NCI-H2227 (cell line): ENCODE results near the gene MTFR1L.
"Not testable (repeated sequence)": the region's sequence is repeated elsewhere in the genome, so short reads cannot be mapped to it uniquely, and the experiment has no call there.

Experiments
- DNase-seq: peaks from one replicate; lab custom pipeline; 2025; ENCODE audit not compliant: unreplicated experiment; lab: John Stamatoyannopoulos, UW

MTFR1L gene

DNA sequence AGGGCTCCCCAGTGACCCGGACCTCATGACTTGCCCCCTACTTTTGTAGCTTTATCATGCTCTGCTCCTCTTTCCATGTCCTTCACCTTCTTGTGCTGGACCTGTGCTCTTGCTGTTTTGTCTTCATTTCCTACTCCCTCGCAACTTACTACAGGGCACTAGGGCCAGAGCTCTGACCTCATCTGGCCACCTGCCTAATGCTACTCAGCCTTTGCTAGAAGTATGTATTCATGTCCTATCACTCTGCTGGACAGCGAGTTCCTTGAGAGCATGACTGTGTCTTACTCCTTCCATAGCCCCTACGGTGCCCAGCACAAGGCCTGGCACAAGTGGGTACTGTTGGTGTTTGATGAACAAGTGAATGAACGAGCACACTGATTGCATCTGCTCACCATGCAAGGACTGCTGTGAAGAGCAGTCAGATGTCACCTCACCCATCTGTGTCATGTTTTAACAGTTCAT, 1.9 kb downstream of the MTFR1L start:
- no peak for DNase-seq

DNA sequence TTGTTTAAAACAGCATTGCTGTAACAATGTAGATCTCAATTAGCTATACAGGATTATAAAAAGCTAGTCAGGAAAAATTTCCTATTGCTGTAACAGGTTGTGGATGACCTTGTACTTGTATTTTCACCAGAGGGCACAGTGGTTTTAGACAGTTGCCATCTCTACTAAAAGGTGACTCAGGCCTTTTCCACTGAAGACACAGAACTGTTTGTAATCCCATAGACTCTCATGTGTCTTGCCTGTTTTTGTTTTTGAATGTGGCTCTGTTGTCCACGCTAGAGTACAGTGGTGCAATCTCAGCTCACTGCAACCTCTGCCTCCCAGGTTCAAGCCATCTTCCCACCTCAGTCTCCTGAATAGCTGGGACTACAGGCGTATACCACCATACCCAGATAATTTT, 5.9 kb downstream of the MTFR1L start:
- DNase-seq = no peak

DNA sequence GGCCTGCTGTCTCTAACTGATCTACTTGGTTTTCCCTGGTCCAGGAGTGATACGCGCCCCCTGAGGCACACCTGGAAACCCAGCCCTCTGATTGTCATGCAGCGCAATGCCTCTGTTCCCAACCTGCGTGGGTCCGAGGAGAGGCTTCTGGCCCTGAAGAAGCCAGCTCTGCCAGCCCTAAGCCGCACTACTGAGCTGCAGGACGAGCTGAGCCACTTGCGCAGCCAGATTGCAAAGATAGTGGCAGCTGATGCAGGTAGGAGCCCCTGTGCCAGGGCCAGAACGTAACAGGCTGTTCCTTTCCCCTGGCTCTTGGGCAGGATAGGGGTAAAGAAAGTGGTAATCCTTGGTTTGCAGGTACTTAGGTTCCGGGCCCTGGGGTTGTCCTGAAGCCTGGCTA, 6.8 kb downstream of the MTFR1L start:
- no peak for DNase-seq

DNA sequence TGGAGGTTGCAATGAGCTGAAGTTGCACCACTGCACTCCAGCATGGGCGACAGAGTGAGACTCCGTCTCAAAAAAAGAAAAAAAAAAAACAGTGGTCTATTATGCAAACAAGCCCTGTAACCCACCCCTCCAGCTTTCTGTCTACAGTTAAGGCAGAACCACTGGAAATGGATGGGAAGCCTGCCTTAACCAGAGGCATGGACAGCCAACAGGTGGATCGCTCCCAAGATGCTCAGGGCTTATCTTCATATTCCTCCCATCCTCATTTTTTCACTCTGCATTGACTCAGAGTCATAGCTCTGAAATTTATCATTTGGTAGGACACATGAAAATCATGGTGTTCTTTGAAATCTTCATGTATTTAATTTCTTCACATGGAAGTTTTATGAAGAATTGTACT, 8.7 kb downstream of the MTFR1L start:
- no peak for DNase-seq

DNA sequence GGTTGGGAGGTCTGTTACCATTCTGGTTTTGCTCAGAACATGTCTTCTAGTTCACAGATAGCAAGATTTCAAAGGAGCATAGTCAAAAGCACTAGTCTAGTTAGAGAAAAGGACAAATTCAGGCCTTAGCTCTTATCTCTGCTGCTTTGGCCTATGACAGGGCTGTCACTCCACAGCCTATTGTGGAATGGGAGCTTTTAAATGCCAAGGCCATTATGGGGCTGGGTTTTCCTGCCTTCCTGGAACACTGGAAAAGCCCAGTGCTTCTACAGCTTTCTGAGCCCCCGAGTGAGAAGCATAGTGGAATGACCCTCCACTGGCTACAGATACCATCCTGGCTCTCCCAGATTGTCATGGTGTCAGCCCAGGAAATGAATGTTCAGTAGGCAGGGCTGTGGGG, 9.3 kb downstream of the MTFR1L start:
- DNase-seq = no peak

DNA sequence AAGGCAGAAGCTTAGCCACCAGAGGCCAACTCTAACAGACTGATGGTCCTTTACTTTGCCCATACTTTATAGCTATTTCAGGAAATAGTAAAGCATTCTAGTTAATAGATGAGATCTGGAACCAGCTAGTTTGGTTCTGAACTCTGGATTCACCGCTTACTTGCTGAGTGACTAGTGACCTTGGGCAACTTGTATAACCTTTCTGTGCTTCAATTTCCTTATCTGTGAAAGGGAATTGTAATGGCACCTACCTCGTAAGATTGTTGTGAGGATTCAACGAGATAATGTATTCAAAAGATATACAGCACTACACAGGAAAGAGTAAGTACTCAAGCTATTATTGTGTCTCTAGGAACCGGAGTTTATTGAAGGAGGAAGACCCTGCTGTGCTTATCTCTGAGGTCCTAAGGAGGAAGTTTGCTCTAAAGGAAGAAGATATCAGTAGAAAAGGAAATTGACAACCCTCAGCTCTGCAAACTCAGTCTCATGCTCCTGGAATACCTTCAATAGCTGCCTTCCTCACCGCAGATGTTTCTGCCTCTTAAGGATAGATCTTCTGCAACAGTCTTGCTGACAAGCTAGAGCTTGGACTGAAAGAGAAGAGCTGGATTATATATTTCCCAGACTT, 11.9 kb downstream of the MTFR1L start:
- DNase-seq = no peak

DNA sequence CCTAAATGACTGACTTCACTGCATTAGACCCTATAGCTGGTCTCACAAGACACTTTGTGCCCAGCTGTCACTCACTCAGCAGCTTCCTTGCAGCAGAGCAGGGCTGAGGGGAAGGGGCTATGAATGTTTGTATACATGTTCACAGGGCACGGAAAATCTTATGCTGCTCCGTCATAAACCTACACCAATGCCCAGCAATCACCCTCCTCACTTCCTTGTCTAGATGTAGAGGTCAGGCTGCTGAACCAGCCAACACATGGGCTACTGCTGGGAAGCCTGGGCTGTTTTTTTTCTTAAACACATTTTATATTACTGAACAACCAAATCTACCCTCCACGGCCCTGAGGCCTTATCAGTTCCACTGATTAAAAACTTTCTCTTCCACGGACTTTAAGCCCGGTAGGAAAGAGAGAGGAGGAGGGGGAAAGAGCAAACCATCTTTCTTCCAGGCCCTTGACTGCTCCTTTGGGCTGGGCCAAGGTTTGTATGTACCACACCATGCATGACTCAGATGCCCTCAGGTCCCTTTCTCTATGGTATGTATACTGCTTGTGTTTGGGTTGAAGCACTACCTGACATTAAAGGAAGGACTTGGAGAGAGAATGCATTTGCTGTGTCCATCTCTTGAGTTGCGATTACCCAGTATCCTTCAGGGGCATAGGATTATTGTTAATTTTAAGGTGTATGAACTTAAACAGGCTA, 12.7 kb downstream of the MTFR1L start:
- no peak for DNase-seq

DNA sequence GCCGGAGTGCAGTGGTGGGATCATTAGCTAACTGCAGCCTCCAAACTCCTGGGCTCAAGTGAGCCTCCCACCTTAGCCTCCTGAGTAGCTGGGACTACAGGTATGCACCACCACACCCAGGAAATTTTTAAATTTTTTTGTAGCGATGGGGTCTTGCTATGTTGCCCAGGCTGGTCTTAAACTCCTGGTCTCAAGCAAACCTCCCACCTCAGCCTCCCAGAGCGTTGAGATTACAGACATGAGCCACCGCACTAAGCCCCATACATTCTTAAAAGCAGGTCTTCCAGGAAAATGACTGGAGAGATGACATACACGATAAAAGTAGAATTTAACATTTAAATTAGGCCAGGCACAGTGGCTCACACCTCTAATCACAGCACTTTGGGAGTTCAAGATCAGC, 13.4 kb downstream of the MTFR1L start:
- no peak for DNase-seq

DNA sequence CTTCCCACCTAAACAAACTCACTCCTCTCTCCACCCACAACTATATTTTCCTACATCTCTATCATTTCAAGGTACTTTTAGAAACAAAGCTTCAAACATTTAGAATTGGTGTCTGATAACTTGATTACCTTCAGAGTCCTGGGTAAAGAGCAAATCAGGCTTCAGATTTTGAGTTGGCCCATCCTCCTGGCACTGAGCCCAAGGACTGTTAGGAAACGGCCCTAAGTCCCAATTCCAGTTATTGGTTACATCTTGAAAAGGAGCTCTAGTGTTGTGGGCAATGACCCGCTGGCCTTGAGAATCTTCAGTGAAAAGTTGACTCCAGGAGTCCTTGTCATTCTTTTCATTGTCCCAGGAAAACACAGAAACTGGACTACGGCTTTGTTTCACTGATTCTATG, 15.1 kb downstream of the MTFR1L start:
- no peak for DNase-seq

DNA sequence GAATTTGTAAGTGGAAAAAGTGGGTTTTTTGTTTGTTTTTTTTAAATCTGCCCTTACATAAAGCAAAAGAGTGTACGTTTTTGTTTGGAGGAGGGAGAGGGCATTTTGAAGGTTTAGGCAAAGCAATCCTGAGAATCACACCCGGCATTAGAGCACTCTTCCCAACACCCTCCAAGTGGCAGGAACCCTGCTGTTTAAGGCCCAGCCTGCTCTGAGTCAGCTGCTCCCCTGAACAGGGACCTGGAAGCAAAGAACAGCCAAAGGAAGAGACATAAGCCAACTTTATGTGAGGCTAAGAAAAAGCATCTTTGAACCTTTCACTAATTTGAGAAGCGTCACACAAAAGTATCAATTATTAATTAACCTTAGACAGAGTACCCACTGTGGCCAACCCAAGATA, 16.9 kb downstream of the MTFR1L start:
- no peak for DNase-seq

DNA sequence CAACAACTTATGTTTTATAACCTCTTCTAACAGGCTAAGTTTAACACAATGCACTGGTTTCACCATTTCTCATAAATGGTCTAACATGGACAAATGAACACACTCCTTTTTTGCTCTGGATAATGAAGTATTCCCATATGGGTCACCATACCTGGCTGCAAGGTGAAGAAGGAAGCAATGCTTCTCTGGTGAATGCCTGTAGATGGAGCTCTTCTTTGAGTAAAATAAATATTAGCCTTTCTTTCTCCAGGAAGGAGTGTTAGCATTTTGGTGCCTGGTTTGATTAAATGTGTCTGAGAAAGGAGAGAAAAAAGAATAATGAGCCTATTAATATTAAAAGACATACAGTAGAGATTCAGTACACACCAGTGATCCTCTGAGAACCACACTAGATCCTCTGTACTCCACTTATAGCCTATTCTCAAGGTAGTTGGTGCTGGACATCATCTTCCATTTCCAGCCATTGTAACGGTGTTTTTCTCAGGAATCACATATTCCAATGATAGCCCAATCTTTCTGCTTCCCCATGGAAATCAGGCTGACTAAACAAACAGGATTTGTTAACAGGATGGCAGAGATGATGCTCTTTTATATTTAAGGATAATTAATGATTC, 17.6 kb downstream of the MTFR1L start:
- no peak for DNase-seq

DNA sequence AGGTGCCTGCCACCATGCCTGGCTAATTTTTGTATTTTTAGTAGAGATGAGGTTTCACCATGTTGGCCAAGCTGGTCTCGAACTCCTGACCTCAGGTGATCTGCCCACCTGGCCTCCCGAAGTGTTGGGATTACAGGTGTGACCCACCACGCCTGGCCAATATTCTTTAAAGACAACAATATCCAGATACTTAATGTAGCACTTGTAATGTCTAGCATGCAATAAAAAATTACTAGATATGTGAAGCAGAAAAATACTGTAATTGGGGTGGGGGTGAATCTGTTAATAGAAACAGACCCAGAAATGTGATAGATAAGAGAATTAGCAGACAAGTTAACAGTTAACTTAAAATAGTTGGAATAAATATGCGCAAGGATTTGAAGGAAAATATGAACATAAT, 20.1 kb downstream of the MTFR1L start:
- DNase-seq = not testable (repeated sequence)

DNA sequence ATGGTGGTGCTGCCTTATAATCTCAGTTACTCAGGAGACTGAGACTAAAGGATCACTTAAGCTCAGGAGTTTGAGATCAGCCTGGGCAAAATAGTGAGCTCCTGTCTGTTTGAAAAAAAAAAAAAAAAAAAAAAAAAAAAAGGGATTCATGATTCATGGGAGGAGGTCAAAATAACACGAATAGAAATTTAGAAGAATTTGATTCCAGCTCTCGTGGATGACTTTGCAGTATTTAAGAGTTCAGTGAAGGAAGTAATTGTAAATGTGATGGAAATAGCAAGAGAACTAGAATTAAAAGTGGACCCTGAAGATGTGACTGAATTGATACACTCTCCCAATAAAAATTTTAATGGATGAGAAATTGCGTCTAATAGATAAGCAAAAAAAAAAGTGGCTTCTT, 23.7 kb downstream of the MTFR1L start:
- no peak for DNase-seq

DNA sequence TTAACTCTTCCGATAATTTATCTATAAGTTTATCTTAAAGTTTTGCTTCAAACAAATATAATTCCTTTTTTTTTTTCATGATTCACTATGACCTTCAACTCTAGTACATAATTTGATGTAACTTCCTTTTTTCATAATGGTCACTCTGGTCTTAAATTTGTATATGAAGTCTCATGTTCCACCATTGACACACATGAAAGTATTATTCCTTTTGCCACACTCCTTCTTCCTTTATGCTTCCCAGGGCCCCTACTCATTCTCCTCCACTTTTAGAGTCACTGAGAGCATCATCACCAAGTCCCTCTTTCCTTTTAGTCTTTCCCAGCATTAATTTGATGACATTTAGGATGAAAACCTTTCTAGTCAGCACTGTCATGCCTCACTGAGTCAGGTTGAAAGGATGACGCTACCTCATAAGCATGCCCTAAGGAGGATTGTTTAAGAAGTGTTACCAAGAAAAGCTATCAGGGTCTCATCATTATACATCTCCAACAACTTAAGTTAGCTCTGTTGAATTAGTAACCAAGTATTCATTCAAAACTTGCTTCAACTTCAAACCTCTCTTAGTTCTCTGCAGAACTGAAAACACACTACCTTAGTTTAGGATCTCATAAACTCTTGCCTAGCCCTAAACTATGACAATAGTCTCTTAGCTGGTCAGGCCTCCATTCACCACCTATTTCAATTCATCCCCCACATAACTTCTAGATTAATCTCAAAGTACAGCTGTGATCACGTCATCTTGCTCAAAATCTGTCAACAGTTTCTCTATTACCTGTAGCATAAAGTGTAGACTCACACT, 25.0 kb downstream of the MTFR1L start:
- no peak for DNase-seq

DNA sequence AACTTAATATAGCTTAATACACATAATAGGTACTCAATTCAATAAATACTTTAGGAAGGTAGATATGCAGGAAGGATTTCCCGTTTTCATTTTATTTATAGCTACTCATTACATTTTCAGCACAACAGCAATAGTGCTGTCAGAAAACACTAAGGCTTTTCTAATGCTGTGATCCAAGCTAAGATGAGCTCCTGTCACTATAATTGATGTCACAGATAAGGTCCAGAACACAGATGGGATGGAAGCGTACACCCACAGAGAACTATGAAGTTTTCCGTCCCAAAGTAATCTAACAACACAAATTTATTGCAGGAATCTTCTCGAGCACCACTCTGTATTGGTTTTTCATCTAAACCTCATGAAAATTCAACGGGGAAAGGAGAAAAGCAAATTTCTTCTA, 25.9 kb downstream of the MTFR1L start:
- DNase-seq = no peak

DNA sequence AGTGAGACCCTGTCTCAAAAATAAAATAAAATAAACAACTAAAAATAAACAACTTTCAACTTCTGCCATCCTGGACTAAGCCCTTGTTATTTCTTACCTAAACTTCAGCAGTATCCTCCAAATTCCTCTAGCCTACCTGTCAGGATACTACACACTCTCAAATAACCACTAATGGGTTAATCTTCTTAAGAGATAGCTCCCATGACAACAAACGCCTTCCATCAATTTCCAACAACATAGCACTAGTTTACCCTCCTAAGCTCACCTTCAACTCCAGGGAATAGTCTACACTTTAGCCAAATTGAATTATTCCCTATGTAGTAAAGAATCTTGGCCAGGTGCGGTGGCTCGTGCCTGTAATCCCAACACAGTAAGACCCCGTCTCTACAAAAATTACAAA, 28.2 kb downstream of the MTFR1L start:
- DNase-seq = no peak

DNA sequence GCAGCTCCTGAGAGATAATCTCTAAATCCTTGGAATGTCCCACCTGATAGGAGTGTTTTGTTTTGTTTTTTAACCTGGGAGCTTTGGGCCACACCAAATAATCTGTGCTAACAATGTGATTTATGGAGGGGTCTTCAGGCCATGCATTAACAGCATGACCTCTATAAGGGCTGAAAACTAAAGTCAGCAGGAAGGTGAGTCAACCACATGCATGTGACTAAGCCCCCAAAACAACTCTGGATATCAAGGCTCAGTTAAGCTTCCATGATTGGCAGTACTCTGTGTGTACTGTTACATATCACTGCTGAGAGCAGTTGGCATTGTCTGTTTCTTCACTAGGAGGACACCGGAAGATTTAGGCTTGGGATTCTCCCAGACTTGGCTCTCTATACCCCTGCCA, 28.8 kb downstream of the MTFR1L start:
- no peak for DNase-seq

DNA sequence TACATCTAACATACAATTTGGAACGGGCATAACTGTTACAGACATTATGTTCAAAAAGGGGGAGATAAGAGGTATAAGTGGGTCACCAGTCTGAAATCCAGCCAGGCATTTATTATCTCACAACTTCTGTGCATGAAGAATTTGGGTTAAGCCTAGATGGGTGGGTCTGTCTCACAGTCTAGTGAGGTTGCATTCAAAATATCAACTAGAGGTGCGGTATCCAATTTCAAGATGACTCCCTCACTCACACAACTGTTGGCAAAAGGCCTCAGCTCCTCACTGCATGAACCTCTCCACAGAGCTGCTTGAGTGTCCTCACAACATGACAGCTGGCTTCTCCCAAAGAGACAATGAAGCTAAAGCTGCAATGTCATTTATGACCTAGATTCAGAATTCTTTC, 34.8 kb downstream of the MTFR1L start:
- no peak for DNase-seq

DNA sequence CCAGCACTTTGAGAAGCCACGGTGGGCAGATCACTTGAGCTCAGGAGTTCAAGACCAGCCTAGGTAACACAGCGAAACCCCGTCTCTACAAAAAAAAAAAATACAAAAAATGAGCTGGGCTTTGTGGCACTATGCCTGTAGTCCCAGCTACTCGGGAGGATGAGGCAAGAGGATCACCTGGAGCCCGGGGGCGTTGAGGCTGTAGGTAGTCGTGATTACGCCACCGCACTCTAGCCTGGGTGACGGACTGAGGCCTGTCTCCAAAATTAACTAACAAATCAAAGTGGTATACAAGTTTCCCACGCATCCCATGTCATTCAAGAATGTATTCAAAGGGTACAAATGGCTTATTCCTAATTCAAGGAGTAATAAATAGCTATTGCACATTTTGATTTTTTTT, 37.1 kb downstream of the MTFR1L start:
- DNase-seq = no peak

DNA sequence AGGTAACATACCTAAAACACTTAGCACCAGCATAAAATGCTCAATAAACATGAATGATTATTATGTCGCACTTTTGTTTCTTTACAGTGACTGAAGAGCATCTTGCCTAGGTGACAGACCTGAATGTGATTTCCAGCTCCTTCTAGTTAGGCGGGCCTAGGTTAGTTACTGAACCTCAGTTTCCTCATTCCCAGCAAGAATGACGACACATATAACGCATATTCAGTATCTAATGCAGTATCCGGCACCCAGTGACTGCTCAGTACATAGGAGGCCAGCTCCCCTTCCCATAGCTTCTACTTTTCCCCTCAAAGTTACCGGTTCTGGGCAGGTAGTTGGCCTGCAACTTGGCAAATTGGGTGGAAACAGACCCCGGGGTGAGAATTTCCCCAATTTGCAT, 38.7 kb downstream of the MTFR1L start:
- DNase-seq = no peak

DNA sequence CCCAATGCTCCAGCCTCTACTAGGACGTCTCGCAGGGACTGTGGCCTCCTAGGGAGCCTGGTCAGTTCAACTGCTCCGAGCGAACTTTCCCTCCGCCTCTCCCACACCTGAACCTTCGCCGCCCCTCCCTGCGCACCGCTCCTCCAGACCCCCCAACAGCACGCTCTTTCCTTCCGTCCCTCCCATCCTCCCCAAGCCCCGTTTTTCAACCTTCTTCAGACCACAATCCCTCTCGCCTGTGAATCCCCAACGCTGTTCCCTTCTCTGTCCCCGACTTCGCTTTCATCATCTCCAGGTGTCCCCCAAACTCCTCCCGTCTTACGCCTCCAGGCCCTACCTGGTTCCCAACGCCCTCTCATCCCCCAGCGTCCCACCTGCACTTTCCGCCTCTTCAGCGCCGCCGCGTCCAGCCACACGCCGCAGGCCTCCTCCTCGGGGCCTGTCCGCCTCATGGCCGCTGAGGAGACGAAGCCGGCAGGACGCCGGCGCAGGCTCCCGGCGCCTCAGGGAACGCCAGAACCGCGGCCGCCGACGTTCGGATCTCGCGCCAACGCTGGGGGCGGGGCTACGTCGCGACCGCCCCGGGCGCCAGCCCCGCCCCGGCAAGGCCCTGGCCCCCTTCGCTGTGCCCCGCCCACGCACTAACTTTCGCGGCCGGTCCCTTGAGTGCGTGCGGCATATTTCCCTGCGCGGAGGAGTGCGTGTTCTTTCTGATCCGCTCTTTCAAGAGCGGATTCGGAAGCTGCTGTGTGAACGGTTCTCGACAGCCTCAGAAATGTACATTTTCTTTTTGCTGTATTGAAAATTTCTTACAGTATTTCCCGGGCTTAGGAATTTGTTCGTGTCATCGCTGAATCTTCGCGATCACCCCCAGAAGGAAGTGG, 39.4 kb downstream of the MTFR1L start, which contains the start of gene AUNIP:
Gene AUNIP, minus strand, starts transcription at position 552 of the 884 bp plus-strand sequence. Its CDS starts 100 bp downstream, at position 452.
- DNase-seq = peak; percentile 94
